ENCODE data around the gene ACOXL. TPM values are rescaled to one million over a fixed set of nuclear protein-coding genes. Genes with fewer than 3 reads are reported as not detected.

ACOXL gene
- total and polyA plus RNA-seq, 9 of the 15 experiments (the other 6 are each of a cell fraction or from before 2014, with no cell fraction given): 0.31 to 0.56 TPM; not detected in 7

DNA sequence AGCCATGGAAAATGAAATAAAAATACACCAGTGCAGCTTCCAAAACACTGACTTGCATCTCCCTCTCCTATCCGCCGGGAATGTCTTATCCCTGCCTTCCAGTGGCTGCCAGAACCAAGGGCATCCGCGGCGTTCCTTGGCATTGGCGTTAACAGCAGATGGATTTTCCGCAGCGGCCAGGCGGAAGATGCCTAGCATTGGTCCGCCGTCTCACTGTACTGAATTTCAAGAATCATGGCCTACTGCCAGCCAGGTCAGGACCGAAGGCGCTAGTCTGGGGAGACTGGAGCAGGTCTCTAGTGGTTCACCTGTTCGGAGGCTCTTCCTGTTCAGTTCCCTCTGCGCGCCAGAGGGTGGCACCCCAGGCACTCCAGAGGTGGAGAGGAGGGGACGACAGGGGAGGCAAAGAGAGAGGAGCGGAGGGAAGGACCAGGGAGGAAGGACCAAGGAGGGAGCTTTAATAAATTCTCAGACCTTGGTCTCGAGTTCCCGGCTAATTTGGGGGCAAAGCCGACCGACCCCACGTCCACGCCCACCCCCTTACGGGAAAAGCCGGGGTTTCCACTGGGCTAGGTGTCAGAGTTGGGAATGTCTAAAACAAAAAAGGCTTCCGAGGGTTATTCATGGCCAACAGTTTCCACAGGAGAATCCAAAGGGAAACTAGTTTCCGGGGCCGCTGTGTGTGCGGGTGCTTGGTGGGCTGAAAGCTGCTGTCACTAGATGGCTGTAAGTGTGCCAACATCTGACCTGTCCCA, 384.6 kb downstream of the ACOXL start (continued):
- TF ChIP-seq, protein P1, sequence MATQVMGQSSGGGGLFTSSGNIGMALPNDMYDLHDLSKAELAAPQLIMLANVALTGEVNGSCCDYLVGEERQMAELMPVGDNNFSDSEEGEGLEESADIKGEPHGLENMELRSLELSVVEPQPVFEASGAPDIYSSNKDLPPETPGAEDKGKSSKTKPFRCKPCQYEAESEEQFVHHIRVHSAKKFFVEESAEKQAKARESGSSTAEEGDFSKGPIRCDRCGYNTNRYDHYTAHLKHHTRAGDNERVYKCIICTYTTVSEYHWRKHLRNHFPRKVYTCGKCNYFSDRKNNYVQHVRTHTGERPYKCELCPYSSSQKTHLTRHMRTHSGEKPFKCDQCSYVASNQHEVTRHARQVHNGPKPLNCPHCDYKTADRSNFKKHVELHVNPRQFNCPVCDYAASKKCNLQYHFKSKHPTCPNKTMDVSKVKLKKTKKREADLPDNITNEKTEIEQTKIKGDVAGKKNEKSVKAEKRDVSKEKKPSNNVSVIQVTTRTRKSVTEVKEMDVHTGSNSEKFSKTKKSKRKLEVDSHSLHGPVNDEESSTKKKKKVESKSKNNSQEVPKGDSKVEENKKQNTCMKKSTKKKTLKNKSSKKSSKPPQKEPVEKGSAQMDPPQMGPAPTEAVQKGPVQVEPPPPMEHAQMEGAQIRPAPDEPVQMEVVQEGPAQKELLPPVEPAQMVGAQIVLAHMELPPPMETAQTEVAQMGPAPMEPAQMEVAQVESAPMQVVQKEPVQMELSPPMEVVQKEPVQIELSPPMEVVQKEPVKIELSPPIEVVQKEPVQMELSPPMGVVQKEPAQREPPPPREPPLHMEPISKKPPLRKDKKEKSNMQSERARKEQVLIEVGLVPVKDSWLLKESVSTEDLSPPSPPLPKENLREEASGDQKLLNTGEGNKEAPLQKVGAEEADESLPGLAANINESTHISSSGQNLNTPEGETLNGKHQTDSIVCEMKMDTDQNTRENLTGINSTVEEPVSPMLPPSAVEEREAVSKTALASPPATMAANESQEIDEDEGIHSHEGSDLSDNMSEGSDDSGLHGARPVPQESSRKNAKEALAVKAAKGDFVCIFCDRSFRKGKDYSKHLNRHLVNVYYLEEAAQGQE (IDR thresholded peaks at IDR 0.05; ENCODE audit: borderline replicate concordance): peak; percentile 60; the same call in 1 of the 2 replicates
- TF ChIP-seq, protein P1 (CRISPR knock-in tag; IDR thresholded peaks at IDR 0.05; ENCODE audit: low read depth): no peak
- TF ChIP-seq GATAD2A (IDR thresholded peaks at IDR 0.05) (no peak), SAP30 (IDR thresholded peaks at IDR 0.05; ENCODE audit: borderline replicate concordance, insufficient read depth, low read depth, low read length, poor library complexity, severe bottlenecking) (no peak), ZFP36 (IDR thresholded peaks at IDR 0.05; ENCODE audit: low read depth, low read length, partially characterized antibody) (no peak), DMBX1 (CRISPR knock-in tag; IDR thresholded peaks at IDR 0.05; ENCODE audit: borderline replicate concordance) (no peak), RAD21 (CRISPR knock-in tag; conservative IDR thresholded peaks at IDR 0.05 in 1 of 2, IDR thresholded peaks at IDR 0.05 in 1 of 2) (peak; percentile 7 to 74; a peak in 2 of 4 replicates), SRSF7 (optimal IDR thresholded peaks at IDR 0.05; ENCODE audit: low read depth, low read length) (no peak), CTCF (IDR thresholded peaks at IDR 0.05 in 2 of 3, conservative IDR thresholded peaks at IDR 0.05 in 1 of 3; ENCODE audit: insufficient read depth in 2 of 3, low read depth in 1 of 3, low read length in 3 of 3) (peak; percentile 67 to 75 (median 68)), KLF16 (IDR thresholded peaks at IDR 0.05) (no peak), GTF2A2 (tag; IDR thresholded peaks at IDR 0.05) (no peak), ZNF77 (CRISPR knock-in tag; IDR thresholded peaks at IDR 0.05) (no peak), NFE2 (IDR thresholded peaks at IDR 0.05; ENCODE audit: low read depth) (no peak), MAZ (CRISPR knock-in tag; conservative IDR thresholded peaks at IDR 0.05 in 1 of 2, IDR thresholded peaks at IDR 0.05 in 1 of 2) (peak in 1 of 2 experiments; percentile 38; a peak in 1 of 4 replicates), RB1 (IDR thresholded peaks at IDR 0.05; ENCODE audit: low read depth) (0 out of 2 replicates have a peak, but pooled peaks have one; percentile 40)
- TF ChIP-seq, protein P2, sequence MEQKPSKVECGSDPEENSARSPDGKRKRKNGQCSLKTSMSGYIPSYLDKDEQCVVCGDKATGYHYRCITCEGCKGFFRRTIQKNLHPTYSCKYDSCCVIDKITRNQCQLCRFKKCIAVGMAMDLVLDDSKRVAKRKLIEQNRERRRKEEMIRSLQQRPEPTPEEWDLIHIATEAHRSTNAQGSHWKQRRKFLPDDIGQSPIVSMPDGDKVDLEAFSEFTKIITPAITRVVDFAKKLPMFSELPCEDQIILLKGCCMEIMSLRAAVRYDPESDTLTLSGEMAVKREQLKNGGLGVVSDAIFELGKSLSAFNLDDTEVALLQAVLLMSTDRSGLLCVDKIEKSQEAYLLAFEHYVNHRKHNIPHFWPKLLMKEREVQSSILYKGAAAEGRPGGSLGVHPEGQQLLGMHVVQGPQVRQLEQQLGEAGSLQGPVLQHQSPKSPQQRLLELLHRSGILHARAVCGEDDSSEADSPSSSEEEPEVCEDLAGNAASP (IDR thresholded peaks at IDR 0.05): no peak

Measured in K562 (cell line).